8988T (cell line): ENCODE measurements around the gene ZNF28.
"Not testable (repeated sequence)": the region's sequence is repeated elsewhere in the genome, so short reads cannot be mapped to it uniquely, and the experiment has no call there.

Experiments used
- DNase-seq: peaks from one replicate; pipeline ENCODE4 v3.0.0; 2011

Gene ZNF28

DNA sequence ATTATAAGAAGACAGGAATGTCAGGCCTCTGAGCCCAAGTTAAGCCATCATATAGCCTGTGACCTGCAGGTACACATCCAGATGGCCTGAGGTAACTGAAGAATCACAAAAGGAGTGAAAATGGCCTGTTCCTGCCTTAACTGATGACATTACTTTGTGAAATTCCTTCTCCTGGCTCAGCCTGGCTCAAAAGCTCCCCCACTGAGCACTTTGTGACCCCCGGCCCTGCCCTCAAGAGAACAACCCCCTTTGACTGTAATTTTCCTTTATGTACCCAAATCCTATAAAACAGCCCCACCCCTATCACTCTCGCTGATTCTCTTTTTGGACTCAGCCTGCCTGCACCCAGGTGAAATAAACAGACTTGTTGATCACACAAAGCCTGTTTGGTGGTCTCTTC lies 65.0 kb downstream of the ZNF28 start:
- DNase-seq, result not testable (repeated sequence)

DNA sequence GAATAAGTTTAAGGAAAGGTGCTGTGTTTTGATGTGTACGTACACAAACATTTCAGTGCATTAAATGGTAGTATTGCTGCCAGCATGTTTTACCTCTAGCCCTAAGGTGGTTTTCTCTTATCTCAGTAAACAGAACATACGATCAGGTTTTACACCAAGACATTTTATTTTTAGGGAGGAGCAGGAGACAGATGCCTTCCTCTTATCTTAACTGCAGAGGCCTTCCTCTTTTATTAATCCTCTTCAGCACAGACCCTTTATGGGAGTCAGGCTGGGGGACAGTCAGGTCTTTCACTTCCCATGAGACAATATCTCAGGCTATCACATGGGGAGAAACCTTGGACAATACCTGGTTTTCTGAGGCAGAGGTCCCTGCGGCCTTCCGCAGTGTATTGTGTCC lies 71.7 kb downstream of the ZNF28 start:
- no peak for DNase-seq

DNA sequence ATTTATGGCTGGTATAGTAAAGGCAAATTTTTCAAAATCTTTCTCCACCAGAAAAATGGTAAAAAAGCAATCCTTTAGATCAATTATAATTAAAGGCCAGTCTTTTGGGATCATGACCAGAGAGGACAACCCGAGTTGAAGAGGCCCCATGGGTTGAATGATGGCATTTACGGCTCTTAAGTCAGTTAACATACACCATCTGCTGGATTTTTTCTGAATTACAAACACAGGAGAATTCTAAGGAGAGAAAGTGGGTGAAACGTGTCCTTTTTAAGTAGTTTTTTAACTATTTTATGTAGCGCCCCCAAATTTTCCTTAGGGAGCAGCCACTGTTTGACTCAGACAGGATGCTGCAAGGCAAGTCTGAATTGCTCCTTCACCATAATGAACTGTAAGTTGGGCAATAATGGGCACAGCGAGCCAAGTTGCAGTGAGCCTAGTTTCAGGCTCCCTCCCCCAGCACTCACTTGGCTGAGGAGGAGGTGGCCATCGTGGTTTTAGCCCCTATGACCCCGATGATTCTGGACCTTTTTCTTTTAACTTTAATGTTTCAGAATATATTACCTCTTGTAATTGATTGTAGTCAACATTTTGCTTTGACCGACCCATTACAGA lies 73.0 kb downstream of the ZNF28 start:
- no peak for DNase-seq
